22Rv1 (cell line): Measurements from ENCODE around the gene ENPP7.

ENCODE experiments used
- H3K27ac ChIP-seq: fragments of 450-650 bp; 2 replicates; pipeline ENCODE4 v1.5.1; 2017
- ZFX ChIP-seq: fragments of 450-650 bp; IDR thresholded peaks from 2 replicates; pipeline ENCODE4 v1.6.1; 2017; ENCODE audit warnings: antibody characterized with exemption, borderline replicate concordance
- TF ChIP-seq, protein P1 (sequence below): fragments of 450-650 bp; IDR thresholded peaks from 2 replicates; pipeline ENCODE4 v1.5.1; 2017; ENCODE audit warnings: mild to moderate bottlenecking

The ENPP7 gene, protein sequence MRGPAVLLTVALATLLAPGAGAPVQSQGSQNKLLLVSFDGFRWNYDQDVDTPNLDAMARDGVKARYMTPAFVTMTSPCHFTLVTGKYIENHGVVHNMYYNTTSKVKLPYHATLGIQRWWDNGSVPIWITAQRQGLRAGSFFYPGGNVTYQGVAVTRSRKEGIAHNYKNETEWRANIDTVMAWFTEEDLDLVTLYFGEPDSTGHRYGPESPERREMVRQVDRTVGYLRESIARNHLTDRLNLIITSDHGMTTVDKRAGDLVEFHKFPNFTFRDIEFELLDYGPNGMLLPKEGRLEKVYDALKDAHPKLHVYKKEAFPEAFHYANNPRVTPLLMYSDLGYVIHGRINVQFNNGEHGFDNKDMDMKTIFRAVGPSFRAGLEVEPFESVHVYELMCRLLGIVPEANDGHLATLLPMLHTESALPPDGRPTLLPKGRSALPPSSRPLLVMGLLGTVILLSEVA

DNA sequence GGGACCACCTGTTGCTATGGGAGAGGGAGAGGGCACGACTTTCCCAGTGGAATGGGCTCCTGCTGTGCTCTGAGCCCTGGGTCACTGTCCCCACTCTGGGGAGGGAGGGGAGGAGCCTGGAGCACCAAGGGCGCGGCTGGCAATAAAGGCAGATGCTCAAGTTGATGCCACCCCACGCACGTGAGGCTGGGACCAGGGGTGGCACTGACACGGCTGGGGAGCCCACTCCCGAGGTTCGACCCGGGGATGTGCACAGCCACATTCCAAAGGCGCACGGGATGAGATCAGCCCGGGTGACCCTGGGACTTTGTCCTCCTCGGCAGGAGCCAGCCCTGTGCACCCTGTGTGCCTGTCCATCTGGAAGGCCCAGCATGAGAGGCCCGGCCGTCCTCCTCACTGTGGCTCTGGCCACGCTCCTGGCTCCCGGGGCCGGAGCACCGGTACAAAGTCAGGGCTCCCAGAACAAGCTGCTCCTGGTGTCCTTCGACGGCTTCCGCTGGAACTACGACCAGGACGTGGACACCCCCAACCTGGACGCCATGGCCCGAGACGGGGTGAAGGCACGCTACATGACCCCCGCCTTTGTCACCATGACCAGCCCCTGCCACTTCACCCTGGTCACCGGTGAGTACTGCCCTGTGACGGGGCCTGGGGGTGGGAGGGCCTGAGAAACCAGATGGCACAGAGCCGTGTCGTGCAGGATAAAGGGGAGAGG, at the start of gene ENPP7:
Gene ENPP7, plus strand, starts transcription at position 175 of the 715 bp plus-strand sequence. Its CDS starts 197 bp downstream, at position 372.
- no peak within 1 kb of the TSS for H3K27ac ChIP-seq
- TF ChIP-seq ZFX: no peak
- TF ChIP-seq, protein P1, sequence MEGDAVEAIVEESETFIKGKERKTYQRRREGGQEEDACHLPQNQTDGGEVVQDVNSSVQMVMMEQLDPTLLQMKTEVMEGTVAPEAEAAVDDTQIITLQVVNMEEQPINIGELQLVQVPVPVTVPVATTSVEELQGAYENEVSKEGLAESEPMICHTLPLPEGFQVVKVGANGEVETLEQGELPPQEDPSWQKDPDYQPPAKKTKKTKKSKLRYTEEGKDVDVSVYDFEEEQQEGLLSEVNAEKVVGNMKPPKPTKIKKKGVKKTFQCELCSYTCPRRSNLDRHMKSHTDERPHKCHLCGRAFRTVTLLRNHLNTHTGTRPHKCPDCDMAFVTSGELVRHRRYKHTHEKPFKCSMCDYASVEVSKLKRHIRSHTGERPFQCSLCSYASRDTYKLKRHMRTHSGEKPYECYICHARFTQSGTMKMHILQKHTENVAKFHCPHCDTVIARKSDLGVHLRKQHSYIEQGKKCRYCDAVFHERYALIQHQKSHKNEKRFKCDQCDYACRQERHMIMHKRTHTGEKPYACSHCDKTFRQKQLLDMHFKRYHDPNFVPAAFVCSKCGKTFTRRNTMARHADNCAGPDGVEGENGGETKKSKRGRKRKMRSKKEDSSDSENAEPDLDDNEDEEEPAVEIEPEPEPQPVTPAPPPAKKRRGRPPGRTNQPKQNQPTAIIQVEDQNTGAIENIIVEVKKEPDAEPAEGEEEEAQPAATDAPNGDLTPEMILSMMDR: no peak

DNA sequence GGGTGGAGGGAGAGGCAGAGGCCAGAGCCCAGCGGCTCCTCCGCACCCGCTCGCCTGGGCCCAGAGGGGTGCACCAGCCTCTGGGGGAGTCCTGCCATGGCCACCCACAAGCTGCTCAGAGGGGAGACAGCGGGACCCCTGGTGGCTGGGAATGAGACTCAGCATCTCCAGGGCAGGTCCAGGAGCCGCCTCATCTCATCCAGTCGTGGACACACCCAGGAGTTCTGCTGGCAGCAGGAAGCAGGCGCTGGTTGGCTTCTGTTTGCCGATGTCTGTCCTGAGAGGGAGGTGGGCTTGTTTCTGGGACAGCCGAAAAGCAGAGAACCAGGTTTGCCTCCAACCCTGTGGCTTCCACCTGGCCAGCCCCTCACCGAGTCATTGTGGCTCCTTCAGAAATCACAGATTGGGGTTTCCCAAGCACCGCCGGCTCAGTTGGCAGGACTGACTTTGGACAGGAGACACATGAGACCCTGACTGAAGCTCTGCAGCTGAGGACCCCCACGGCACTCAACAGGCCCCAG, 49.6 kb upstream of the ENPP7 start:
- TF ChIP-seq, protein P1: no peak
- TF ChIP-seq ZFX: no peak
- H3K27ac ChIP-seq: no peak overlapping the region

DNA sequence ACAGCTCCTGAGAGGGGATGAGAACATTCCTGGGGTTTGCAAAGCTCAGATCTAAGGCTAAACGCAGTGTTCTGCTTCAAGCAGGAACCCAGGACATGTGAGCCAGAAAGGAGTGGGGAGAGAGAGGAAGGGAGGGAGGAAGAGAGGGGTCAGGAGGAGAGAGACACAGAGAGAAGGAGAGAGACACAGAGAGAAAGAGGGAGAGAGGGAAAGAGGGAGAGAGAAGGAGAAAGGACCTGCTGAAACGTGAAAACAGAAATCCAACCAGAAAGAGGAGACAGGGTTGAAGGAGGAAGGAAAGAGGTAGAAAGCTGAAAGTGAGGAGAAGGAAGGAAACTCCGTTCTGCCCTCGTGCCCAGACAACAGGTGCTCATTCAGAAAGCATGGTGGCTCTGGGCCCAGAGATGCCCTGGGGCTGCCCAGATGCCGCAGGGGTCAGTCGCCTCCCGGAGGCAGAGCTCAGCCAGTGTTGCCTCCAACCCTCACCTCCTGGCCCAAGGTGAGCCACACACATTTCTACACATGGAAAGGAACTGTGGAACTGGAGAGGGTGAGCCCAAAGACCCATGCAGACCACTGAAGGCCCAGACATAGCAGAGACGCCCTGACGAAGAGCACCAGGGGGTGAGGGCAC, 49.0 kb upstream of the ENPP7 start:
- no peak overlapping the region for H3K27ac ChIP-seq
- TF ChIP-seq, protein P1: no peak
- TF ChIP-seq ZFX: no peak

DNA sequence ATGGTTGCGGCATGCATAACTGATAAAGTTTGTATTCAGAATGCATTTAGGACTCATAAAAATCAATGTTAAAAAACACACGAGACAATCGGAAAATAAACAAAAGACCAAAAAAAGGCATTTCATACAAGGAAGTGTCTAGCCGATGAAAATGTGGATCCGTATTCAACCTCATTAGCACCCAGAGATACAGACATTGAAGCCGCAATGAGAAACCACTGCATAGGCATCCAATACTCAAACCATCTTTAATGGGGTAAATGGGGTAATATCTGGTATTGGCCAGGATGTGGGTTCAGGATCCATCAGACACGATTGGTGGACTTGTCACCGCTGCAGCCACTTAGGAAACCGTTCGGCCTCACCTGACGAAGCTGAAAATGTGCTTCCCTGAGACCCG, 47.4 kb upstream of the ENPP7 start:
- no peak overlapping the region for H3K27ac ChIP-seq
- TF ChIP-seq, protein P1: no peak
- TF ChIP-seq ZFX: no peak

DNA sequence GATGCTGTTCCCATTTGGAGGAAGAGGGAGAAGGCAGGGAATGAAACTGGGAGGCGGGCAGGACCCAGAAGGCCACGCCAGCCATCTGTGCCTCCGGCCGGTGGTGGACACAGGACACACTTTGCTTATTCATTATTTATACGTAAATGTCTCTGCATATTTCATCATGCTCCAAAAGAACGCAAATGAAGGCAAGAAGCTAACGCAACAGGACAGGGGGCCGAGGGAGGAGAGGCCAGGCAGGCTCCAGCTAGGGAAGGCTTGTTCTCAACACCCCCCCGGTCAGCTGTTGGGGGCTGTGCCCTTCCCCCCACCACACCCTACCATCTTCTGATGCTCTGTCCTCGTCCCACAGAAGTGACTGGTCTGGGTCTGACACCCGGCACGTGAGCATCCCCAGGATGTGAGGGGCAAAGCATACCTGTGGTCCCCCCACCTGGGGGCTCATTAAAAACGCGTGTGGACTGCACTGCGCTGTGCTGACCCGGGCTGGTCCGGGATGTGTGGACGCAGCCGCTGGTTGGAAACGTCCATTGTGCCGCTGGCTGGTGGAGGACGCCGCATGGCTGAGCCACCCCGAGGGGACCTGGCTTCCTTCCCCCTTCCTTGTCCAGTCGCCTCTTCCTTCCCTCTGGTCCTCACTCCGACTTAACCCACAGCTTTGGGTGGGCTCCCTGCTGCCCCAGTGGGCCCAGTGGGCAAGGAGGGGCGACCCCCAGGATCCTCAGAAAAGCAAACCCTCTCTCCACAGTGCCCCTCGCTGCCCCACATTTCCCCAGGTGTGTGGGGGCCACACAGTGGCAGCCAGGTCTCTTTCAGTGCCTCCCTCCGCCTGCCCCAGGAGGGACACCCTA, 46.4 kb upstream of the ENPP7 start:
- TF ChIP-seq, protein P1: no peak
- no peak for TF ChIP-seq ZFX
- no peak overlapping the region for H3K27ac ChIP-seq

DNA sequence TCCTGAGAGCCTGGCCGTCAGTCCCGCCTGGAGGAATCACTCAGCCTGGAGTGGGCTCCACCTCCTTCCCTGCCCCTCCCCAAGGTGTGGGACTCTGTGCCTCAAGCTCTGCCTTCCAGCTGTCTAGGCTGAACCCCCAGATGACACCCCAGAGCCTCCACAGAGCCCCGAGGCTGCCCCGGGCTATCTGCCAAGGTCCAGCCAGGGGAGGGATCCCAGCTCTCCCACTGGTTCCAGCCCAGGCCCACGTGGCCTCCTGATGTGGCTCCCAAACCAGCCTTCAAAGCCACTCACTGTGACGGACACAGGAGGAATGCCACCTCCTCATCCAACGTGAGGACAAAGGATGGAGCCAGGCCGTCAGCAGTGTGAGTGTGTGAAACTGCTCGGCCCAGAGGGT, 45.6 kb upstream of the ENPP7 start:
- TF ChIP-seq, protein P1: no peak
- TF ChIP-seq ZFX: no peak
- H3K27ac ChIP-seq: no peak overlapping the region
